ENCODE data around the gene DES.
A peak's percentile ranks its signal among the peaks of the same experiment; 100 is the strongest.

Gene DES

DNA sequence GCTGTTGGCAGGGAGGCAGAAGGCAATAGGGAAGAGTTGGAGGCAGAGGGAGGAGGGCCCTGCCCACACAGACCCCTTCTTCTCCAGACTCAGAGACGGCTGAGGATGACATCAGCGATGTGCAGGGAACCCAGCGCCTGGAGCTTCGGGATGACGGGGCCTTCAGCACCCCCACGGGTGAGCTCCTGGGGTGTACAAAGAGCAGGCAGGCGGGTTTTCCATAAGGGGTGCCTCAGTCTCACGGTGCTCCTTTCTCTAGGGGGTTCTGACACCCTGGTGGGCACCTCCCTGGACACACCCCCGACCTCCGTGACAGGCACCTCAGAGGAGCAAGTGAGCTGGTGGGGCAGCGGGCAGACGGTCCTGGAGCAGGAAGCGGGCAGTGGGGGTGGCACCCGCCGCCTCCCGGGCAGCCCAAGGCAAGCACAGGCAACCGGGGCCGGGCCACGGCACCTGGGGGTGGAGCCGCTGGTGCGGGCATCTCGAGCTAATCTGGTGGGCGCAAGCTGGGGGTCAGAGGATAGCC lies 26.5 kb downstream of the DES start:
- Histone ChIP-seq H3K36me3 (ENCODE audit: control insufficient read depth, insufficient read depth, low read length) (no peaks in the 10 kb centered on the region), H3K4me3 (ENCODE audit: low read depth, low read length) (no peak overlapping the region), H3K4me1 (ENCODE audit: control insufficient read depth, insufficient read depth, low read length) (peaks cover 13% of the 10 kb centered on the region), H3K27me3 (ENCODE audit: control insufficient read depth, insufficient read depth, low read length) (peaks cover 28% of the 10 kb centered on the region), H3K9ac (ENCODE audit: low read depth, low read length) (no peak overlapping the region), H3K9me3 (ENCODE audit: control insufficient read depth, insufficient read depth, low read length) (no peaks in the 10 kb centered on the region)

DNA sequence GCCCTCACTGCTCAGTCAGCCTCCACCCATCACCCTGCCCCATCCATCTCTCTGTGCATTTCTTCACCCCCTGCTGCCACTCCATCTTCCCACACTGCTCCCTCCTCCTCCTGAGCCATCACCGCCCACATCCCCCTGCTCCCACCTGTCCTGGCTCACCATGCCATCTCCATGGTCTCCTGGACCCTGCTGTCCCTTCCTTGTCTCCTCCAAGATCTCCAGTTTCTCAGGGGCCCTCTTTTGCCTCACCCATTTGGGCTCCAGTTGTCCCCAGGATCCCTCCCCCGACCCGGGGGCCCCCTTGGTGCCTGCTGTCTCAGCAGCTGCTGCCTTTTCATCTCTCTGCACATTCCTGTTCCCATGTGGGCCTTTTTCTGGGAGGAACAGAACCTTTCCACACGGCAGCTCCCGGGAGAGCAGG lies 27.1 kb downstream of the DES start:
- peaks cover 25% of the 10 kb centered on the region for H3K27me3 ChIP-seq (ENCODE audit: control insufficient read depth, insufficient read depth, low read length)
- H3K9ac ChIP-seq (ENCODE audit: low read depth, low read length), result no peak overlapping the region
- H3K9me3 ChIP-seq (ENCODE audit: control insufficient read depth, insufficient read depth, low read length), result no peaks in the 10 kb centered on the region
- H3K4me1 ChIP-seq (ENCODE audit: control insufficient read depth, insufficient read depth, low read length), result peaks cover 13% of the 10 kb centered on the region
- H3K4me3 ChIP-seq (ENCODE audit: low read depth, low read length), result no peak overlapping the region
- H3K36me3 ChIP-seq (ENCODE audit: control insufficient read depth, insufficient read depth, low read length), result no peaks in the 10 kb centered on the region

DNA sequence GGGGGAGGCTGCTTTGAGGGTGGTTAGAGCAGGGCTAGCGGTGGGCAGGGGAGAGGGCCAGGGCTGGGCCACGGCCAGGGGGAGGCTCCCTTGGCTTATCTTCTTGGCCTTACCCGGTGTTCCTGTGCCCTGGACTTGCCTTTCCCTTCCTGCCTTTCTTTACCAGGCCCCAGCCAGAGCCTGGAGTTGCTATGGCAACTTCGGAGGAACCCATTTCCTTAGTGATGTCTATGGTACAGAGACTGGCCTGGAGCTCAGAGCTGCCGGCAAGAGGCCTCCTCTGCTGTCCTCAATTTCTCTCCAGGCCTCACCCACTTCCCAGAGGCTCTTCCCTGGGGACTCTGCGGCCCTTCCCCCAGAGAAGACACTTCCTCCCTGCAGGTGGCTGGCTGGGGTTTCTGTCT lies 27.9 kb downstream of the DES start:
- H3K27me3 ChIP-seq (ENCODE audit: control insufficient read depth, insufficient read depth, low read length), result peaks cover 19% of the 10 kb centered on the region
- no peak overlapping the region for H3K4me3 ChIP-seq (ENCODE audit: low read depth, low read length)
- H3K9ac ChIP-seq (ENCODE audit: low read depth, low read length), result no peak overlapping the region
- H3K4me1 ChIP-seq (ENCODE audit: control insufficient read depth, insufficient read depth, low read length), result peaks cover 10% of the 10 kb centered on the region
- H3K36me3 ChIP-seq (ENCODE audit: control insufficient read depth, insufficient read depth, low read length), result no peaks in the 10 kb centered on the region
- H3K9me3 ChIP-seq (ENCODE audit: control insufficient read depth, insufficient read depth, low read length), result no peaks in the 10 kb centered on the region

DNA sequence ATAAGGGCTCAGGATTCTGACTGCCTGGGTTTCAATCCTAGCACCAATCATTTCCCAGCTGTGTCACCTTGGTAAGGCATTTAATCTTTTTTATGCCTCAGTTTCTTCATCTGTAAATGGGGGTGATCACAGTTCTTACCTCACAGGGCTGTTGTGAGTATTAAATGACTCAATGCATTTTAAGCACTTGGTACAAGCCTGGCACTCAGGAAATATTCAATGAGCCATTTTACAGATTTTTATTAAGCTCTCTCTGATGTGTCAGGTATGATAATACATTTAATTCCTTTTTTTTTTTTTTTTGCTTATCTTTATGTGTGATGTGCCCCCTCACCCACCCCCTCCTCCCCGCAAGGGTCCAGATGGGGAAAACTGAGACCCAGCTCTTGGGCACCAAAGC lies 28.5 kb downstream of the DES start:
- H3K27me3 ChIP-seq (ENCODE audit: control insufficient read depth, insufficient read depth, low read length), result peaks cover 14% of the 10 kb centered on the region

DNA sequence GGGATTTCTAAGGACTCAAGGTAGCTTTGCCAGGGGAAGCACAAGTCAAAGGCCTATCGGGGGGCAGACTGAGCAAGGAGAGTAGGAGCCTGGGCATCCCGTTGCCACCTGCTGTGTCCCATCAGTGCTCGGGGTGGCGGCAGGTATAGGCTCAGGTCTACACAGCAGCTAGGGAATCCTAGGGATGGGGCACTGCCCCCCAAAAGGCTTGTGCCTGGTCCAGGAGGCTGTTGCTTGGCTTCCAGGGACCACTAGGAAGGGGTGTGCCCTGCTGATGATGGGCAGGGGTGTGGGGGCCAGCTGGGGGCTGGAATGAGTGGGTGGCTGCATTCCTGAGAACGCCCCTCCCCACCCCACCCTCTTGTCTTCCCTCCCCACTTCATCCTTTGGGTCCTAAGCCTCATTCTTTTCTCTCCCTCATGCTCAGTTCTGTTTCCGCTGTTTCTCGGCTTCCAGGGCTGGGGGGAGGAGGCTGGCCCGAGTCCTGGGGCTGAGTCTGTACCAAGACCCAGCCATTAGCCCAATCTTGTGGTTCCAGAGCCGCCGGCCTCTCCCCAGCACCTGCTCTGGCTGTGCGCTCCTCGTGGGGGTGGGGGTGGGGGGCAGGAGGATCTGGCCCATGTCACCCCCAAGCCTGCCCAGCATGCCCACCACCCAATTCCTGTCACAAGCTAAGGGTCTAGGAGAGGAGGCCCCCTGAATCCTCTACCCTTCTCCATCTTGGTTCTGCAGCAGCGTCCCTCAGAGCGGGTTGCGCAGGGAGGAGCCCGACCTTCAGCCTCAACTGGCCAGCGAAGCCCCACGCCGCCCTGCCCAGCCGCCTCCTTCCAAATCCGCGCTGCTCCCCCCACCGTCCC lies 29.3 kb downstream of the DES start:
- H3K27me3 ChIP-seq (ENCODE audit: control insufficient read depth, insufficient read depth, low read length), result peaks cover 14% of the 10 kb centered on the region
- no peak overlapping the region for H3K4me3 ChIP-seq (ENCODE audit: low read depth, low read length)

More for the DNA sequence above, 28.5 kb downstream of the DES start:
- Histone ChIP-seq H3K36me3 (ENCODE audit: control insufficient read depth, insufficient read depth, low read length) (no peaks in the 10 kb centered on the region), H3K4me1 (ENCODE audit: control insufficient read depth, insufficient read depth, low read length) (peaks cover 9% of the 10 kb centered on the region), H3K9ac (ENCODE audit: low read depth, low read length) (no peak overlapping the region), H3K9me3 (ENCODE audit: control insufficient read depth, insufficient read depth, low read length) (no peaks in the 10 kb centered on the region), H3K4me3 (ENCODE audit: low read depth, low read length) (no peak overlapping the region)

DNA sequence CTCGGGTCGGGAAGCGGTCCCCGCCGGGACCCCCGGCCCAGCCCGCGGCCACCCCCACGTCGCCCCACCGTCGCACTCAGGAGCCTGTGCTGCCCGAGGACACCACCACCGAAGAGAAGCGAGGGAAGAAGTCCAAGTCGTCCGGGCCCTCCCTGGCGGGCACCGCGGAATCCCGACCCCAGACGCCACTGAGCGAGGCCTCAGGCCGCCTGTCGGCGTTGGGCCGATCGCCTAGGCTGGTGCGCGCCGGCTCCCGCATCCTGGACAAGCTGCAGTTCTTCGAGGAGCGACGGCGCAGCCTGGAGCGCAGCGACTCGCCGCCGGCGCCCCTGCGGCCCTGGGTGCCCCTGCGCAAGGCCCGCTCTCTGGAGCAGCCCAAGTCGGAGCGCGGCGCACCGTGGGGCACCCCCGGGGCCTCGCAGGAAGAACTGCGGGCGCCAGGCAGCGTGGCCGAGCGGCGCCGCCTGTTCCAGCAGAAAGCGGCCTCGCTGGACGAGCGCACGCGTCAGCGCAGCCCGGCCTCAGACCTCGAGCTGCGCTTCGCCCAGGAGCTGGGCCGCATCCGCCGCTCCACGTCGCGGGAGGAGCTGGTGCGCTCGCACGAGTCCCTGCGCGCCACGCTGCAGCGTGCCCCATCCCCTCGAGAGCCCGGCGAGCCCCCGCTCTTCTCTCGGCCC lies 30.1 kb downstream of the DES start:
- Histone ChIP-seq H3K27me3 (ENCODE audit: control insufficient read depth, insufficient read depth, low read length) (peaks cover 8% of the 10 kb centered on the region), H3K4me3 (ENCODE audit: low read depth, low read length) (peak overlapping the region; percentile 22)

More for the DNA sequence above, 29.3 kb downstream of the DES start:
- H3K4me1 ChIP-seq (ENCODE audit: control insufficient read depth, insufficient read depth, low read length), result peaks cover 9% of the 10 kb centered on the region
- H3K9me3 ChIP-seq (ENCODE audit: control insufficient read depth, insufficient read depth, low read length), result no peaks in the 10 kb centered on the region
- H3K9ac ChIP-seq (ENCODE audit: low read depth, low read length), result no peak overlapping the region
- H3K36me3 ChIP-seq (ENCODE audit: control insufficient read depth, insufficient read depth, low read length), result no peaks in the 10 kb centered on the region

DNA sequence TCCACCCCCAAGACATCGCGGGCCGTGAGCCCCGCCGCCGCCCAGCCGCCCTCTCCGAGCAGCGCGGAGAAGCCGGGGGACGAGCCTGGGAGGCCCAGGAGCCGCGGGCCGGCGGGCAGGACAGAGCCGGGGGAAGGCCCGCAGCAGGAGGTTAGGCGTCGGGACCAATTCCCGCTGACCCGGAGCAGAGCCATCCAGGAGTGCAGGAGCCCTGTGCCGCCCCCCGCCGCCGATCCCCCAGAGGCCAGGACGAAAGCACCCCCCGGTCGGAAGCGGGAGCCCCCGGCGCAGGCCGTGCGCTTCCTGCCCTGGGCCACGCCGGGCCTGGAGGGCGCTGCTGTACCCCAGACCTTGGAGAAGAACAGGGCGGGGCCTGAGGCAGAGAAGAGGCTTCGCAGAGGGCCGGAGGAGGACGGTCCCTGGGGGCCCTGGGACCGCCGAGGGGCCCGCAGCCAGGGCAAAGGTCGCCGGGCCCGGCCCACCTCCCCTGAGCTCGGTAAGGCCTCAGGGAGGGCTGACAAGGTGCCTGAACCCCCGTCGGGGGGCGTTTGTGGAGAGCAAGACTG lies 30.7 kb downstream of the DES start:
- no peak overlapping the region for H3K9ac ChIP-seq (ENCODE audit: low read depth, low read length)
- no peaks in the 10 kb centered on the region for H3K36me3 ChIP-seq (ENCODE audit: control insufficient read depth, insufficient read depth, low read length)
- no peaks in the 10 kb centered on the region for H3K9me3 ChIP-seq (ENCODE audit: control insufficient read depth, insufficient read depth, low read length)
- peak overlapping the region; percentile 22 for H3K4me3 ChIP-seq (ENCODE audit: low read depth, low read length)
- peaks cover 4% of the 10 kb centered on the region for H3K27me3 ChIP-seq (ENCODE audit: control insufficient read depth, insufficient read depth, low read length)
- peaks cover 6% of the 10 kb centered on the region for H3K4me1 ChIP-seq (ENCODE audit: control insufficient read depth, insufficient read depth, low read length)

More for the DNA sequence above, 30.1 kb downstream of the DES start:
- peaks cover 6% of the 10 kb centered on the region for H3K4me1 ChIP-seq (ENCODE audit: control insufficient read depth, insufficient read depth, low read length)
- H3K9me3 ChIP-seq (ENCODE audit: control insufficient read depth, insufficient read depth, low read length), result no peaks in the 10 kb centered on the region
- H3K9ac ChIP-seq (ENCODE audit: low read depth, low read length), result no peak overlapping the region
- no peaks in the 10 kb centered on the region for H3K36me3 ChIP-seq (ENCODE audit: control insufficient read depth, insufficient read depth, low read length)

DNA sequence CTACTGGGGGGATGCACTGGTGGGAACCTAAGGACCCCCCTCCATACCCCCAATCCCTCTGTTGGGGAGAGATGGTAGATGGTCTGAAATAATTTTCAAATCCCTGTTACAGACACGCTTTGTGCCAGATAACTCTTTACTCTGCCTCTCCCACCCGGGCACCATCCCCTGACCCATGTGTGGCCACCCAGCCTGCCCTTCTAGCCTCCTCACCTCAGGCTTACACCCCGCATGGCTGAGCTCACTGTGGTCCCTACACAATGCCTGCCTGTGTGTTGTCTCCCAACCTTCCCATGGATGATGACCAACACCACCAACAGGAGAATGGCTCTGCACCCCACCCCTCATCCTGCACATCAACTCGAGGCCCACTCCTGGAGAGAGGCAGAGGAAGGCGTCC lies 31.4 kb downstream of the DES start:
- H3K9me3 ChIP-seq (ENCODE audit: control insufficient read depth, insufficient read depth, low read length), result no peaks in the 10 kb centered on the region
- no peak overlapping the region for H3K9ac ChIP-seq (ENCODE audit: low read depth, low read length)
- no peak overlapping the region for H3K4me3 ChIP-seq (ENCODE audit: low read depth, low read length)
- no peaks in the 10 kb centered on the region for H3K36me3 ChIP-seq (ENCODE audit: control insufficient read depth, insufficient read depth, low read length)
- peaks cover 4% of the 10 kb centered on the region for H3K27me3 ChIP-seq (ENCODE audit: control insufficient read depth, insufficient read depth, low read length)
- H3K4me1 ChIP-seq (ENCODE audit: control insufficient read depth, insufficient read depth, low read length), result peaks cover 6% of the 10 kb centered on the region

DNA sequence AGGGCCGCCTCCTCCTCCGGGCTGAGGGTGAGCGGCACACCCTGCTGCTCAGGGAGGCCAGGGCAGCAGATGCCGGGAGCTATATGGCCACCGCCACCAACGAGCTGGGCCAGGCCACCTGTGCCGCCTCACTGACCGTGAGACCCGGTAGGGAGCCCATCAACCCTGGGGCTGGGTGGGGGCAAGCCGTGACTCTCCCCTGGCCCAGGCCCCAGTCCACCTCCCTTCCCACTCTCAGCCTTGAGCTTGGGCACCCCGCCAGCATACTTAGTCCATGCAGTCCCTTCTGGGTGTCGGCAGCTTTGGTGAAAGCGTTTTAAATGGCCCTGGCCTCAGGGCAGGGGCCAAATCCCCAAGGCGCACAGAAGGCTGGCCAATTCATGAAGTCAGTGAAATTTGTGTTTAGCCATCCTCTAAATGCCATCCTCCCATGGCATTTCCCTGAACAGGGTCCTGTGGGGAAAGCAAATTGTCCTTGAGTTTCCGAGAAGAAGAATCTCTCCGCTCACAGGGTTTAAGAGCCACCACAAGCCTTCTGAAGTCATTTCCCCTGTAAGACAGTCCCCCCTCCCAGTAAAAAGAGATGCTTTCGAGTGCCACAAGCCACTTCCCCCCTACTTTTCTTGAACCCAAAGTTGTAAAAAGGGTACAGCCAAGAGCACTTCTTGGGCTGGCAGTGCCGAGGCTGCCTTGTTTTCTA lies 33.6 kb downstream of the DES start:
- Histone ChIP-seq H3K4me3 (ENCODE audit: low read depth, low read length) (no peak overlapping the region), H3K27me3 (ENCODE audit: control insufficient read depth, insufficient read depth, low read length) (peaks cover 4% of the 10 kb centered on the region), H3K9me3 (ENCODE audit: control insufficient read depth, insufficient read depth, low read length) (no peaks in the 10 kb centered on the region), H3K36me3 (ENCODE audit: control insufficient read depth, insufficient read depth, low read length) (peaks cover 3% of the 10 kb centered on the region), H3K4me1 (ENCODE audit: control insufficient read depth, insufficient read depth, low read length) (no peaks in the 10 kb centered on the region), H3K9ac (ENCODE audit: low read depth, low read length) (no peak overlapping the region)

DNA sequence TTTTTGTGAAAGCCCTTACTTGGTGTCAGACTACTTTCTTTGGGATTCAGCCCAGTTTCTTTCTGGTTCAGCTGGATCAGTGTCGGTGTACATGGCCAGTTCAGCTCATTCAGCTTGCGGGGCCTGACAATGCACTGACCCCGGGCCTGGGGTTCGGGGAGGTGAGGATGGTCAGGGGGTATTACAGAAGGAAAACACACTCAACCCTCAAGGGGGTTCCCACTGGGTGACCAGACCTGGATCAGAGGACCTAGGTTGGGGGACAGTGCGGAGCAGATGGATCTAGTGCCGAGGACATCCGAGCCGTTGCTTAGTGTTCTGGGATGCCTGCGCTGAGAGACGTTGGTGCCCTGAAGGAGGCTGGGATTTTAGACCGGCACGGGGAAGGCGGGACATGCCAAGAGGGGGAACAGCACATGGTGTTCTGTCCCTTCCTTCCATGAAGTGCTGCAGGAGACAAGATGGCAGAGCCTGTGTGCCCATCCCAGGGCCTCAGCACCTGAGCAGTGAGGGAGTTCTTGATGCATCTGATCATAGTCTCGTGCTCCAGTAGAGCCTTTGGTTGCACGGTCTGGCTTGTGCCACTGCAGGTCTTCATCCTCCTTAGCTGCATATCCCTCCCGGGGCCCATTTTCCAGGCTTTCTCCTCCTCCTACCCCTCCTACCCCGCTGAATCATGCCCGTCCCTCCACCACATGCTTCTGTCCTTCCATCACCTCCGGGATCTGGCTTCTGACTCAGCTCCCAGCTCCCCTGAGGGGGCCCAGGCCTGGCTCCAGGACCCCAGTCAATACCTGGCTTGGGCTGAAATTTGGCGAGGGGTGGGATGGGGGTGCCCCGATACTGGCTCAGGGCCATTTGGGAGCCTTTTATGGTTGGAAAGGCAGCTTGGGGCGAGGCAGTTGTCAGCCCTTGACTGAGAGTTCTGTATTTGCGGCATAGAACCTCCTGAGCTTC lies 34.5 kb downstream of the DES start:
- H3K4me3 ChIP-seq (ENCODE audit: low read depth, low read length), result no peak overlapping the region
- H3K27me3 ChIP-seq (ENCODE audit: control insufficient read depth, insufficient read depth, low read length), result no peaks in the 10 kb centered on the region
- H3K4me1 ChIP-seq (ENCODE audit: control insufficient read depth, insufficient read depth, low read length), result no peaks in the 10 kb centered on the region
- peaks cover 3% of the 10 kb centered on the region for H3K36me3 ChIP-seq (ENCODE audit: control insufficient read depth, insufficient read depth, low read length)
- H3K9me3 ChIP-seq (ENCODE audit: control insufficient read depth, insufficient read depth, low read length), result no peaks in the 10 kb centered on the region
- no peak overlapping the region for H3K9ac ChIP-seq (ENCODE audit: low read depth, low read length)

Measured in iPS-15b (cell line).